Transverse colon (tissue), 3 donors: ENCODE data around the gene ZFPM1.

Experiments
- POLR2A ChIP-seq: fragments of 450-650 bp; IDR thresholded peaks from one replicate; pipeline ENCODE4 v1.6.1; 2016; ENCODE audit warnings: antibody characterized with exemption, mild to moderate bottlenecking, moderate library complexity
- TF ChIP-seq, protein P1 (sequence below), 5 experiments: fragments of 200-600 bp in 3 of 5; fragments of 450-650 bp in 2 of 5; sonication (generic) in 3 of 5; IDR thresholded peaks; 1 replicate in 2 of 5; 2 replicates in 3 of 5; pipeline ENCODE4 v1.5.1; 2016 to 2017; ENCODE audit warnings: antibody characterized with exemption in 5 of 5, inconsistent platforms in 3 of 5, mild to moderate bottlenecking in 2 of 5, moderate library complexity in 1 of 5

GRCh38 chr16:88503374-88503770 lies 50.3 kb downstream of the ZFPM1 start:
- TF ChIP-seq, protein P1, sequence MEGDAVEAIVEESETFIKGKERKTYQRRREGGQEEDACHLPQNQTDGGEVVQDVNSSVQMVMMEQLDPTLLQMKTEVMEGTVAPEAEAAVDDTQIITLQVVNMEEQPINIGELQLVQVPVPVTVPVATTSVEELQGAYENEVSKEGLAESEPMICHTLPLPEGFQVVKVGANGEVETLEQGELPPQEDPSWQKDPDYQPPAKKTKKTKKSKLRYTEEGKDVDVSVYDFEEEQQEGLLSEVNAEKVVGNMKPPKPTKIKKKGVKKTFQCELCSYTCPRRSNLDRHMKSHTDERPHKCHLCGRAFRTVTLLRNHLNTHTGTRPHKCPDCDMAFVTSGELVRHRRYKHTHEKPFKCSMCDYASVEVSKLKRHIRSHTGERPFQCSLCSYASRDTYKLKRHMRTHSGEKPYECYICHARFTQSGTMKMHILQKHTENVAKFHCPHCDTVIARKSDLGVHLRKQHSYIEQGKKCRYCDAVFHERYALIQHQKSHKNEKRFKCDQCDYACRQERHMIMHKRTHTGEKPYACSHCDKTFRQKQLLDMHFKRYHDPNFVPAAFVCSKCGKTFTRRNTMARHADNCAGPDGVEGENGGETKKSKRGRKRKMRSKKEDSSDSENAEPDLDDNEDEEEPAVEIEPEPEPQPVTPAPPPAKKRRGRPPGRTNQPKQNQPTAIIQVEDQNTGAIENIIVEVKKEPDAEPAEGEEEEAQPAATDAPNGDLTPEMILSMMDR (IDR thresholded peaks at IDR 0.05) = no peak
- no peak for TF ChIP-seq POLR2A
